IPS DF 6.9 (cell line): Measurements from ENCODE around the gene ADGRV1.

Experiments
- DNase-seq: peaks from one replicate; pipeline ENCODE4 v3.0.0-alpha.2; 2013; ENCODE audit warnings: low read depth, low spot score
- H3K27ac ChIP-seq: one replicate; pipeline ENCODE4 v1.5.1; 2013; ENCODE audit warnings: low read length, control low read depth
- H3K27me3 ChIP-seq: 2 replicates; pipeline ENCODE4 v1.6.1; 2013; ENCODE audit warnings: mild to moderate bottlenecking, low read length; ENCODE audit not compliant: control insufficient read depth, insufficient read depth
- H3K36me3 ChIP-seq: 2 replicates; pipeline ENCODE4 v1.6.1; 2013; ENCODE audit warnings: low read length; ENCODE audit not compliant: control insufficient read depth, insufficient read depth
- H3K4me1 ChIP-seq: 2 replicates; pipeline ENCODE4 v1.6.1; 2013; ENCODE audit warnings: low read length; ENCODE audit not compliant: control insufficient read depth, insufficient read depth
- H3K4me3 ChIP-seq: 2 replicates; pipeline ENCODE4 v1.5.1; 2013; ENCODE audit warnings: mild to moderate bottlenecking, low read length
- H3K9me3 ChIP-seq: 2 replicates; pipeline ENCODE4 v1.6.1; 2013; ENCODE audit warnings: low read length, inconsistent platforms; ENCODE audit not compliant: control insufficient read depth, insufficient read depth
- WGBS: extraction: QIAGEN DNeasy Blood & Tissue Kit; methylation state at CpG from one replicate; pipeline ENCODE4 v1.1.7; 2013; ENCODE audit warnings: mixed read lengths, missing lambda C conversion rate; ENCODE audit not compliant: insufficient read length, insufficient coverage; 5-methylcytosine and 5-hydroxymethylcytosine counted together

The ADGRV1 gene

DNA sequence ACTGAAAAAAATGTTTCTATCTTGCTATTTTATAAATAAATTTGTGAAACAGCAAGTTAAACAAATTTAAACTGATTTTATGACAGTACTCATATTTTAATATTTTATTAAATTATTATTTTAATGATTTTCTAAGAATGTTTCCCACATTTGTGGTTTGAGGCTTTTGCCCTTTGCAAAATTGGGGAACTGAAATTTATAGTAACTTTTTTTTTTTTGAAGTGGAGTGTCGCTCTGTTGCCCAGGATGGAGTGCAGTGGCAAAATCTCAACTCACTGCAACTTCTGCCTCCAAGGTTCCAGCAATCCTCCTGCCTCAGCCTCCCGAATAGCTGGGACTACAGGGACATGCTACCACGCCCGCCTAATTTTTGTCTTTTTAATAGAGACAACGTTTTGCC lies 7.2 kb upstream of the ADGRV1 start:
- DNase-seq, result no peak
- Histone ChIP-seq H3K36me3 (no peaks in the 10 kb centered on the region), H3K4me3 (no peak overlapping the region), H3K9me3 (no peaks in the 10 kb centered on the region), H3K27ac (no peak overlapping the region), H3K27me3 (no peaks in the 10 kb centered on the region), H3K4me1 (peaks cover 3% of the 10 kb centered on the region; the same call in 1 of the 2 replicates)
- no CpG with 5 or more reads among the region's 5 CpGs for WGBS

DNA sequence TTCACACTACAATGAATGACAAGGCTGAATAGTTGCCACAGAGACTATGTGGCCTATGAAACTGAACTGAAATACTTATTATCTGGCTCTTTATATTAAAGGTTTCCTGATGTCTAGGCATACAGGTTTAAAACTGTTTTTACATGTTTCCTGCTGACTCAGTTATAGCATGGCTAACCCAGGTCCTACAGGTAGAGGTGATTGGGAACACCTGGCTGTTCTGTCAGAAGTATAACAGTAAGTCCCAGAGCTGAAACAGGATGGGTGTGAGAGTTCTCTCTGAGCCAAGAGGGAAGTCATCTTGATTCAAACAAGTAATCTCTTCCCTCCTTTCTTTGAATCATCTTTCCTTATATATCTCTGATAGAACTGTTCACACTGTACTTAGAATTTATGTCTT lies 4.9 kb upstream of the ADGRV1 start:
- no peaks in the 10 kb centered on the region; the same call in 1 of the 2 replicates for H3K4me1 ChIP-seq
- H3K27ac ChIP-seq, result no peak overlapping the region
- H3K27me3 ChIP-seq, result no peaks in the 10 kb centered on the region
- H3K36me3 ChIP-seq, result no peaks in the 10 kb centered on the region
- H3K9me3 ChIP-seq, result no peaks in the 10 kb centered on the region
- H3K4me3 ChIP-seq, result no peak overlapping the region
- no peak for DNase-seq

- H3K9me3 ChIP-seq, result no peaks in the 10 kb centered on the region
- H3K27ac ChIP-seq, result no peak overlapping the region
- DNase-seq, result no peak
- no peak overlapping the region for H3K4me3 ChIP-seq
- no peaks in the 10 kb centered on the region; the same call in 1 of the 2 replicates for H3K4me1 ChIP-seq
- H3K36me3 ChIP-seq, result no peaks in the 10 kb centered on the region
- no peaks in the 10 kb centered on the region for H3K27me3 ChIP-seq
- no CpG with 5 or more reads among the region's 4 CpGs for WGBS
These were observed 4.1 kb upstream of the ADGRV1 start for GRCh38 chr5:90554358-90555006.

DNA sequence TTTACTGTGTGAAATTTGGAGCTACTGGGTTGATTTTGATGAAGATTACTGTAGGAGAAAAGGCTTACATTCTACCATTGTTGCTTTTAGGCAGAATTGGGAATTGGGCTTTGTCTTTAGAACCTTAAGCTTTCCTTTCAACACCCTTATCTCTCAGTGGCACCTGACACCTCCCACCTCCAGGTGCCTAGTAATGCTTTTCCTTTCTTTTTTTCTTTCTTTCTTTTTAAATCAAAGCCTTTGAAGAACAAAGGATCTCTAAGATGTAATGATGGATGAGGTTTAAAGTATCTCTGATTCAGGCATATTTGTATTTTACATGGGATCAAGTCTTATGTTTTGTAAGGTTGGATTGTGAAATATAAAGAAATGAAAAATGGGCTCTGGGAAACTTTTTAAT lies 2.9 kb upstream of the ADGRV1 start:
- Histone ChIP-seq H3K27ac (no peak overlapping the region), H3K27me3 (no peaks in the 10 kb centered on the region), H3K4me3 (no peak overlapping the region), H3K9me3 (no peaks in the 10 kb centered on the region), H3K36me3 (no peaks in the 10 kb centered on the region), H3K4me1 (no peaks in the 10 kb centered on the region; the same call in 1 of the 2 replicates)
- no peak for DNase-seq

DNA sequence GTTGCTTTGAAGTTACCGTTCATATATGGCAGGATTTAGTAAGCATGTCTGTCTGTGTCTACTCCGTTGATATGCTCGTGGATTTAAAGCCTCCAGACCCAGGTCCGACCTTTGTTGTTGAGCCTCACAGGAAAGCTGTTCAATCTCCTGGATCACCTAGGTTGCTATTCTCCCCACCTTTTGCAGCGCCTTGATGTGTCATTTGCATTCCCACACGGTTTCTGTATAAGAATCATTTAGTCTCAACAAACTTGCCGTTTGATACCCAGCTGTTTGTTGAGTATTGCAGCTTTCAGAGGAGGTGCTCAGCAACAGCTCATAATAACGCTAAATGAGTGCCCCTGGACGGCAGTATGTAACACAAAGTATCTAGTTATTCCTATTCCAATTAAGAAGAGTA lies 1.2 kb upstream of the ADGRV1 start:
- H3K27me3 ChIP-seq, result no peaks in the 10 kb centered on the region
- H3K9me3 ChIP-seq, result no peaks in the 10 kb centered on the region
- WGBS, result no CpG with 5 or more reads among the region's 9 CpGs
- H3K4me1 ChIP-seq, result no peaks in the 10 kb centered on the region; the same call in 1 of the 2 replicates
- no peak overlapping the region for H3K27ac ChIP-seq
- H3K4me3 ChIP-seq, result no peak overlapping the region
- no peak for DNase-seq
- H3K36me3 ChIP-seq, result no peaks in the 10 kb centered on the region

DNA sequence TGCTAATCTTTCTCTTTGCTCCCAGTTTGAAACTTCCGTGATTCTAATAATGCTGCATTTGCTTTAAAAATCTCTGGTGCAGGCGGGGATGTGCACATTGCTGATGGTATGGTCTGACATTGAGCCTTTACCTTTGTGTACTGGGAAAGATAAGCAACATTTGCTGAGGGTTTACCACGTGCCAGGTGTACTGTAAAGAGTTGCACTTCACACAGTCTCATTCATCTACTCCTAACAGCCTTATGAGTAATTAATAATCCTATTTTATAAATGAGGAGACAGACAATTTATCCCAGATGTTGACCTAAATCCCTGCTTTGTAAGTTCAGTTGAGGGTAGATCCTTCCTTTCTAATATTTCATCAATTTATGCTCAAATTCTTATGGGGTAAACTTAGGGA lies 726 bp upstream of the ADGRV1 start:
- no peak for DNase-seq
- Histone ChIP-seq H3K4me1 (no peaks in the 10 kb centered on the region; the same call in 1 of the 2 replicates), H3K4me3 (peak overlapping the region; percentile 64; the same call in 1 of the 2 replicates), H3K27ac (no peak overlapping the region), H3K27me3 (no peaks in the 10 kb centered on the region), H3K36me3 (no peaks in the 10 kb centered on the region), H3K9me3 (no peaks in the 10 kb centered on the region)
- WGBS, result no CpG with 5 or more reads among the region's 3 CpGs

DNA sequence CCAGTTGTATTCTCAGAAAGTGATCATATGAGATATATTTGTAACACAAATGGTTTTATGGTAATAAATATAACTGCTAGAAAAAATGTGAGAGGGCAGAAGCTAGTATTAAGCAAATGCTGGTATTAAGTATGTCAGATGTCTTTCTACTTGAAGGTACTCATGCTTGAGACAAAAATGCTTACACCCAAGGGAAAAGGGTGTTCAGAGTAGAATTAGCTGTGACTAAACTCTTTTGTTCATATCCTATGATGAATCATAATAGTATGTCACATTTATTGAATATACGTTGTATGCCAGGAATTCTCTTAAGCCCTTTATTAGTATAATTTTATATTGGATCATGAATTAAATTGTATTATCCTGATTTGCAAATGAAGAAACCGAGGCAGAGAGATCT lies 2.2 kb downstream of the ADGRV1 start:
- no CpG with 5 or more reads among the region's 2 CpGs for WGBS
- Histone ChIP-seq H3K9me3 (no peaks in the 10 kb centered on the region), H3K4me3 (no peak overlapping the region), H3K4me1 (no peaks in the 10 kb centered on the region; the same call in 1 of the 2 replicates), H3K27me3 (no peaks in the 10 kb centered on the region), H3K36me3 (no peaks in the 10 kb centered on the region), H3K27ac (no peak overlapping the region)
- no peak for DNase-seq

DNA sequence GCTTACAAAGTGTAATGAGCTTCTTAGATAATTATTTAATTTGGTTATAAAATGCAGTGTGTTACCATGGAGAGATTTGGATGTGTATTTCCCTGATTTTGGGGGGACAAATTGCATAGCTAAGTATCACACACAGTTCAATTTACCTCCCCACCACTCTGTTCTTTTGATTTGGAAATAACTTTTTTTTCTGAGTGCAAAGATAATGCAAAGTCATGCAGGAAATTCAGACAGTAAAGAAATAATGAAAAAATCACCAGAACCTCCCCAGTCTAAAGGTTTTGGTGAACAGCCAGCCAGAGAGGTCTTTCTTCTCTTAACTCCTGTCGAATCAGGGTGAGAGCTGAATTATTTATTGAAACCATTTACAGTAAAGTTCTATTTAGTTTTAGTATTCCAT lies 3.2 kb downstream of the ADGRV1 start:
- WGBS, result no CpG with 5 or more reads among the region's 1 CpG

DNA sequence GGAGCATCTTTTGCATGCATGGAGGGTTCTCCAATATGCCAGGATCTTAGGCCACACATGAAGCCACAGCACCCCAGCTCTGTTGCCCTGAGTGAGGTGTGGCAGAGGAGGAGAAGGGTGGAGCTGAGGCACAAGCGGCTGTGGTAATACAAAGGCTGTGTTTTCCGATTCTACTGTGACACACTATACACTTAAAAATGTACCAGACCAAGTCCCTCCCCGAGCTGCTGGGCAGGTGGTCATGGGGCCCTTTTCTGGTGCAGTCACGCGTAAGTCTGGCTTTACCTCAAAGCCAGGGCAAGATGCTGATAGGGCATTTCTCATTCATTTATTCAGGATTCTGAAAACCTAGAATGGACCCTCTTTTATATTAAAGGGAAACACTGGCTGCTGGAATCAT lies 3.7 kb downstream of the ADGRV1 start:
- no peaks in the 10 kb centered on the region for H3K9me3 ChIP-seq
- H3K36me3 ChIP-seq, result no peaks in the 10 kb centered on the region
- no peaks in the 10 kb centered on the region for H3K27me3 ChIP-seq
- H3K4me1 ChIP-seq, result no peaks in the 10 kb centered on the region; the same call in 1 of the 2 replicates
- no CpG with 5 or more reads among the region's 5 CpGs for WGBS
- DNase-seq, result no peak
- no peak overlapping the region for H3K27ac ChIP-seq
- H3K4me3 ChIP-seq, result no peak overlapping the region

More for the DNA sequence above, 3.2 kb downstream of the ADGRV1 start:
- H3K9me3 ChIP-seq, result no peaks in the 10 kb centered on the region
- no peaks in the 10 kb centered on the region for H3K27me3 ChIP-seq
- no peak overlapping the region for H3K4me3 ChIP-seq
- no peak overlapping the region for H3K27ac ChIP-seq
- H3K4me1 ChIP-seq, result no peaks in the 10 kb centered on the region; the same call in 1 of the 2 replicates
- no peak for DNase-seq
- no peaks in the 10 kb centered on the region for H3K36me3 ChIP-seq

DNA sequence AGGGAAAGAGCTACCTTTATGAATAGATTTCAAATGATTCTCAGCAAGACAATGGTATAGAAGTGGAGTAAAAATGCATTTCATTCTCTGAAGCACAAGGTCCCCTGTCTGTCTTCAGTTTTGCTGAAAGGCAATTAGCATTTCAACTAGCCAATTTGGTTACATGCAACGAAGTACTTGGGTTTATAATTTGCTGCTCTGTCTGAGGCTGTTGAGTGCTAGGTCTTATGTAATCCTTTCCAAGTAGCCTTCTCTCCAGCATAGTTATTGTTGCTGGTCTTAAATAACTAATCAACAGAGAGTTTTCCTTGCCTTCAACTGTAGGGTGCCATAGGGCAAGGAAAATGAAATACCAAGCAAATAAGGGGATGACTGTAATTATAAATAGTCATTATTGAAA lies 4.5 kb downstream of the ADGRV1 start:
- Histone ChIP-seq H3K36me3 (no peaks in the 10 kb centered on the region), H3K9me3 (no peaks in the 10 kb centered on the region), H3K27ac (no peak overlapping the region), H3K4me1 (no peaks in the 10 kb centered on the region; the same call in 1 of the 2 replicates), H3K27me3 (no peaks in the 10 kb centered on the region), H3K4me3 (no peak overlapping the region)
- no CpG with 5 or more reads among the region's 1 CpG for WGBS
- DNase-seq, result no peak

DNA sequence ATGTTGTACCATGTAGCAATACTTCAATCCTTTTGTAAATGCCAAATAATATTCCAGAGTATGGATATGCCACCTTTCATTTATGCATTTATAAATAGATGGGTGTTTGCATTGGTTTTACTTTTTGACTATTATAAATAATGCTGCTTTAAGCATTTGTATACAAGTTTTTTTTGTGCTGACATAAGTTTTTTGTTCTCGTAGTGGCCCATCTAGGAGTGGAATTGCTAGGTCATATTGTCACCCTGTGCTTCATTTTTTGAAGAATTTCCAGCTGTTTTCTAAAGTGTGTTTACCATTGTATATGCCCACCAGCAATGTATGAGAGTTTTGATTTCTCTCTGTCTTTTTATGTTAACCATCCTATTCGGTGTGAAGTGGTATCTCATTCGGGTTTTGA lies 6.9 kb downstream of the ADGRV1 start:
- no peak overlapping the region for H3K4me3 ChIP-seq
- no peaks in the 10 kb centered on the region; the same call in 1 of the 2 replicates for H3K9me3 ChIP-seq
- WGBS, result no CpG with 5 or more reads among the region's 3 CpGs
- no peaks in the 10 kb centered on the region for H3K36me3 ChIP-seq
- H3K27ac ChIP-seq, result no peak overlapping the region
- no peaks in the 10 kb centered on the region; the same call in 1 of the 2 replicates for H3K4me1 ChIP-seq
- no peak for DNase-seq
- H3K27me3 ChIP-seq, result no peaks in the 10 kb centered on the region
